Measurements from ENCODE around the gene LOXL1.

Gene LOXL1

GRCh38 chr15:73950479-73950830 lies 24.2 kb downstream of the LOXL1 start:
- H3K4me1 ChIP-seq (ENCODE audit: insufficient read depth, poor library complexity, severe bottlenecking) = peaks cover 4% of the 10 kb centered on the region
- H3K9me3 ChIP-seq (ENCODE audit: severe bottlenecking) = no peaks in the 10 kb centered on the region
- ATAC-seq (ENCODE audit: low read depth) = no peak

GRCh38 chr15:73950831-73951561 lies 24.7 kb downstream of the LOXL1 start:
- H3K9me3 ChIP-seq (ENCODE audit: severe bottlenecking) = no peaks in the 10 kb centered on the region
- H3K27me3 ChIP-seq (ENCODE audit: insufficient read depth, poor library complexity, severe bottlenecking) = no peaks in the 10 kb centered on the region
- H3K4me1 ChIP-seq (ENCODE audit: insufficient read depth, poor library complexity, severe bottlenecking) = peaks cover 4% of the 10 kb centered on the region
- no peaks in the 10 kb centered on the region for H3K36me3 ChIP-seq (ENCODE audit: low read depth)
- peak overlapping the region; percentile 2 for H3K27ac ChIP-seq (ENCODE audit: poor library complexity, severe bottlenecking)
- no peak overlapping the region for H3K4me3 ChIP-seq (ENCODE audit: severe bottlenecking)
- ATAC-seq (ENCODE audit: low read depth) = peak; percentile 91
- TF ChIP-seq CTCF (IDR thresholded peaks at IDR 0.05; ENCODE audit: poor library complexity, severe bottlenecking) = peak; percentile 99
- peak; percentile 78 for DNase-seq (ENCODE audit: low spot score)

More at GRCh38 chr15:73950479-73950830, 24.2 kb downstream of the LOXL1 start:
- peak; percentile 50 for DNase-seq (ENCODE audit: low spot score)
- H3K27ac ChIP-seq (ENCODE audit: poor library complexity, severe bottlenecking) = no peak overlapping the region
- H3K4me3 ChIP-seq (ENCODE audit: severe bottlenecking) = no peak overlapping the region
- H3K27me3 ChIP-seq (ENCODE audit: insufficient read depth, poor library complexity, severe bottlenecking) = no peaks in the 10 kb centered on the region
- no peaks in the 10 kb centered on the region for H3K36me3 ChIP-seq (ENCODE audit: low read depth)
- TF ChIP-seq CTCF (IDR thresholded peaks at IDR 0.05; ENCODE audit: poor library complexity, severe bottlenecking) = no peak

- H3K4me3 ChIP-seq (ENCODE audit: severe bottlenecking) = no peak overlapping the region
- H3K27ac ChIP-seq (ENCODE audit: poor library complexity, severe bottlenecking) = peak overlapping the region; percentile 2
- peaks cover 9% of the 10 kb centered on the region for H3K4me1 ChIP-seq (ENCODE audit: insufficient read depth, poor library complexity, severe bottlenecking)
- H3K36me3 ChIP-seq (ENCODE audit: low read depth) = no peaks in the 10 kb centered on the region
- TF ChIP-seq CTCF (IDR thresholded peaks at IDR 0.05; ENCODE audit: poor library complexity, severe bottlenecking) = no peak
- no peaks in the 10 kb centered on the region for H3K9me3 ChIP-seq (ENCODE audit: severe bottlenecking)
- H3K27me3 ChIP-seq (ENCODE audit: insufficient read depth, poor library complexity, severe bottlenecking) = no peaks in the 10 kb centered on the region
- DNase-seq (ENCODE audit: low spot score) (peak; percentile 58), ATAC-seq (ENCODE audit: low read depth) (no peak; the same call in 2 of the 3 replicates)
These were observed 25.3 kb downstream of the LOXL1 start for GRCh38 chr15:73951601-73952000.

- no peak for ATAC-seq (ENCODE audit: low read depth)
- TF ChIP-seq CTCF (IDR thresholded peaks at IDR 0.05; ENCODE audit: poor library complexity, severe bottlenecking) = no peak
- DNase-seq (ENCODE audit: low spot score) = no peak
- Histone ChIP-seq H3K4me3 (ENCODE audit: severe bottlenecking) (no peak overlapping the region), H3K36me3 (ENCODE audit: low read depth) (no peaks in the 10 kb centered on the region), H3K27me3 (ENCODE audit: insufficient read depth, poor library complexity, severe bottlenecking) (no peaks in the 10 kb centered on the region), H3K9me3 (ENCODE audit: severe bottlenecking) (no peaks in the 10 kb centered on the region), H3K4me1 (ENCODE audit: insufficient read depth, poor library complexity, severe bottlenecking) (peaks cover 17% of the 10 kb centered on the region), H3K27ac (ENCODE audit: poor library complexity, severe bottlenecking) (no peak overlapping the region)
These were observed 26.1 kb downstream of the LOXL1 start for GRCh38 chr15:73952171-73952912.

All from RWPE2 (cell line).